Stimulated activated naive CD8-positive, alpha-beta T cell treated with anti-CD3 and anti-CD28 coated beads, Interleukin-15, Interleukin-2, amounts not matched to agents 100 U/mL and 50 U/mL, for 24 hours (primary cell): ENCODE results near the gene GUCA1A.
"Not testable (repeated sequence)": the region's sequence is repeated elsewhere in the genome, so short reads cannot be mapped to it uniquely, and the experiment has no call there.

Experiments
- ATAC-seq: fragments of 150-1000 bp; cut with Tn5 transposase; one replicate; pipeline ENCODE4 v1.10.0; 2021
- DNase-seq: peaks from one replicate; pipeline ENCODE4 v3.0.0; 2021

Gene GUCA1A

GRCh38 chr6:42147138-42147562 is 26.0 kb upstream of the GUCA1A start:
- DNase-seq (no peak), ATAC-seq (no peak)

GRCh38 chr6:42148058-42148457 is 25.1 kb upstream of the GUCA1A start:
- ATAC-seq (no peak), DNase-seq (no peak)

GRCh38 chr6:42150254-42150653 is 22.9 kb upstream of the GUCA1A start:
- DNase-seq (no peak), ATAC-seq (no peak)

- DNase-seq (no peak), ATAC-seq (no peak)
These were observed 21.1 kb upstream of the GUCA1A start for GRCh38 chr6:42152024-42152423.

- not testable (repeated sequence) for ATAC-seq, DNase-seq
These were observed 20.5 kb upstream of the GUCA1A start for GRCh38 chr6:42152528-42153213.

GRCh38 chr6:42153921-42154320 is 19.2 kb upstream of the GUCA1A start:
- DNase-seq = no peak
- ATAC-seq = no peak

GRCh38 chr6:42154461-42155209 is 18.5 kb upstream of the GUCA1A start:
- DNase-seq = no peak
- no peak for ATAC-seq

GRCh38 chr6:42155293-42155692 is 17.9 kb upstream of the GUCA1A start:
- DNase-seq (no peak), ATAC-seq (no peak)

- ATAC-seq = no peak
- DNase-seq = no peak
These were observed 16.5 kb upstream of the GUCA1A start for GRCh38 chr6:42156638-42157037.

- no peak for DNase-seq
- no peak for ATAC-seq
These were observed 15.2 kb upstream of the GUCA1A start for GRCh38 chr6:42158011-42158410.

GRCh38 chr6:42158631-42159030 is 14.5 kb upstream of the GUCA1A start:
- no peak for DNase-seq
- no peak for ATAC-seq

GRCh38 chr6:42159431-42160024 is 13.6 kb upstream of the GUCA1A start:
- DNase-seq (no peak), ATAC-seq (no peak)

- DNase-seq (no peak), ATAC-seq (no peak)
These were observed 10.8 kb upstream of the GUCA1A start for GRCh38 chr6:42162384-42162783.

GRCh38 chr6:42162812-42163211 is 10.4 kb upstream of the GUCA1A start:
- ATAC-seq = no peak
- DNase-seq = no peak

- ATAC-seq = no peak
- DNase-seq = no peak
These were observed 9.2 kb upstream of the GUCA1A start for GRCh38 chr6:42163981-42164380.

GRCh38 chr6:42165016-42165415 is 8.1 kb upstream of the GUCA1A start:
- ATAC-seq (no peak), DNase-seq (no peak)

GRCh38 chr6:42166444-42167141 is 6.6 kb upstream of the GUCA1A start:
- ATAC-seq (peak; percentile 77), DNase-seq (peak; percentile 85)

GRCh38 chr6:42168650-42169049 is 4.5 kb upstream of the GUCA1A start:
- DNase-seq = no peak
- ATAC-seq = no peak

- DNase-seq, ATAC-seq: not testable (repeated sequence)
These were observed 3.4 kb upstream of the GUCA1A start for GRCh38 chr6:42169780-42170179.

GRCh38 chr6:42171813-42172581 is 1.2 kb upstream of the GUCA1A start:
- DNase-seq (no peak), ATAC-seq (no peak)

GRCh38 chr6:42175860-42176259 is 2.7 kb downstream of the GUCA1A start:
- DNase-seq (no peak), ATAC-seq (no peak)

GRCh38 chr6:42176981-42177380 is 3.8 kb downstream of the GUCA1A start:
- ATAC-seq = no peak
- DNase-seq = no peak
